Activated CD4-positive, alpha-beta T cell treated with anti-CD3 and anti-CD28 coated beads for 24 hours (primary cell): Measurements from ENCODE around the gene SETD6.

Experiments used
- DNase-seq, 2 donors: peaks; one replicate each; pipeline ENCODE4 v3.0.0-alpha.2; 2020; ENCODE audit warnings: low read depth in 2 of 2

The SETD6 gene

DNA sequence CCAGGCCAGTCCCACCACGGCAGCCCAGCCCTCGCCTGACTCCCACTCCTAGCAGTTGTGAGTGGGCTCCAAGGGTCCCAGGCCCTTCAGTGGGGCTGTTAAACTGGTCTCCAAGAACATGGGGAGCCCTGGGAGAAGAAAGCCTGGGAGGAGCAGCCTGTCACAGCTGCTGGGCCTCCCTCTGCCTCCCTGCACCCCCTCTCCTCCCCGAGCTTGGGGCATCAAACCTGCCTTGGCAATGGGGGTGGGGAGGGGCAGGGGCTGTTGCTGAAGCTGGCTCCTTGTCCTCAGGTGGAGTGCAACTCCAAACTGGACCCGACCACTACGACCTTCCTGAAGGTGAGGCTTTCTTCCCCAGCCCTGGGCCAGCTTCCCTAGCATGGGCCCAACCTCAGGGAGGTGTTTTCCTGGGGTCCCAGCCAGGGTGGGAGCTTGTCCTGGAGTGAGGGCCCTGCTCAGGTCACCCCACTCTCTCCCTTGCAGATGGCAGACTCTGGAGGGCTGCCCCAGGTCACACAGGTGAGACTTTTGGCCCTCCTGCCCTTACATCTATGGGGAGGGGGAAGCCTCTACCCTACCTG, 6.6 kb upstream of the SETD6 start:
- DNase-seq = no peak

- DNase-seq = no peak
These were observed 5.8 kb upstream of the SETD6 start for GRCh38 chr16:58509256-58510096.

- DNase-seq = no peak
These were observed 5.1 kb upstream of the SETD6 start for GRCh38 chr16:58510097-58510775.

- DNase-seq = no peak
These were observed 4.3 kb upstream of the SETD6 start for GRCh38 chr16:58510776-58511628.

DNA sequence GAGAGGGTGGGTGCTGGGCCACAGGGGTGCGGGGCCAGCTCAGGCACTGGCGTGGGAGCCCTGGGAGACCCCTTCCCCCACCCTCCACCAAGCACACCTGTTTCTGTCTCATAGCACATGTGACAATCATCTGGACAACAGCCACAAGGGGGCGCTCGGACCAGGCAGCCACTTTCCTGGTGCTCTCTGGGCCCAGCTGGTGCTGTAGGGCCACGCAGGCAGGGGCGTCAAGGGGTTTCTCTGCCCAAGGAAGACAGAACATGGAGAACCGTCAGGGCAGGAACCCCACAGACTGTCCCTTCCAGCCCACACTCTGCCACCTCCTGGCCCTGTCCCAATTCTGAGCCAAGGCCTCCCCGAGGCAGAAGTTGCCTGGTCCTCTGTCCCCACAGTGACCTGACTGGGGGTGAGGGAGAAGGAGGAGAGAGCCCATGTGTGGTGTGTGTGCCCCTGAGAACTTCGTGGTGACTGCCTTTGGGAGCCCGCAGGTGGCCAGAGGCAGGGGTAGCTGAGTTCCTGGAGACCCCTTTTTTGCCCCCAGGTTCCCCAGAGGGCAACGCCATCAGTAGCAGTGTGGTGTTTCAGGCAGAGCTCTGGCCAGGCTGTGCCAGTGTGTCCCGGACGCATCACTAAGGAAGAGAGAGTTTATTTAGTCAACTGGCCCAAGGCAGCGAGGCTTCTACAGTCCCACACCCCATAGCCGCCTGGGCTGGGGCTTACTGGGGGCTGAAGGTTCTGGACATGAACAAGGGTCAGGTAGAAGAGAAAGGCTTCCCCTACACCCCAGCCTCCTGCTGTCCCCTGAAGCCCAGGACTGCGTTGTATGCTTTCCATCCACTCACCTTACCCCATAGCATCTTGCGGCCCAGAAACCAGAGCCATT, 3.1 kb upstream of the SETD6 start:
- peak; percentile 83 to 88 for DNase-seq

- DNase-seq = no peak
These were observed 1.4 kb upstream of the SETD6 start for GRCh38 chr16:58513874-58514273.

DNA sequence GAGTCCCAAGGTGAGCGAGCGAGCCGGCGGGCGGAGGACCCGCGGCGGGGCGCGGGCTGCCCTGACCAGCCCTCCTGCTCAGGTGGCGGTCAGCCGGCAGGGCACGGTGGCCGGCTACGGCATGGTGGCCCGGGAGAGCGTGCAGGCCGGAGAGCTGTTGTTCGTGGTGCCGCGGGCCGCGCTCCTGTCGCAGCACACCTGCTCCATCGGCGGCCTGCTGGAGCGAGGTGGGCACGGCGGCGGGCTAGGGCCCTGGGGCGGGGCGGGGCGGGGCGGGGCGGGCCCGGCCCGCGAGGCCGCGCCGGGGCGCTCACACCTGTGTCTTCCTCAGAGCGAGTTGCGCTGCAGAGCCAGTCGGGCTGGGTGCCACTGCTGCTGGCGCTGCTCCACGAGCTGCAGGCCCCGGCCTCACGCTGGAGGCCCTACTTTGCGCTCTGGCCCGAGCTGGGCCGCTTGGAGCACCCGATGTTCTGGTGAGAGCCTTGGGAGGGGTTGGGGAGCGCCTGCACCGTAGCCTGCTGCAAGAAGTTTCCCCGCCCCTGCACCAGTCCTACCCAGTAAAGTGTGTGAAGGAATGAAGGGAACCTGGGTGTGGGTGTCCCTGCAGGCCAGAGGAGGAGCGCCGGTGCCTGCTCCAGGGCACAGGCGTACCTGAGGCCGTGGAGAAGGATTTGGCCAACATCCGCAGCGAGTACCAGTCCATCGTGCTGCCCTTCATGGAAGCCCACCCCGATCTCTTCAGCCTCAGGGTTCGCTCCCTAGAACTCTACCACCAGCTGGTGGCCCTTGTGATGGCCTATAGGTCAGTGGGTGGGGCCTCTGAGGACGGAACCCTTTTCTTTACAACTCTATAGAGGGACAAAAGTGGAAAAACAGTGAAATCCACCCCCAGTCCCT, 802 bp downstream of the SETD6 start:
- no peak for DNase-seq

- no peak for DNase-seq
These were observed 1.4 kb downstream of the SETD6 start for GRCh38 chr16:58516768-58517107.

DNA sequence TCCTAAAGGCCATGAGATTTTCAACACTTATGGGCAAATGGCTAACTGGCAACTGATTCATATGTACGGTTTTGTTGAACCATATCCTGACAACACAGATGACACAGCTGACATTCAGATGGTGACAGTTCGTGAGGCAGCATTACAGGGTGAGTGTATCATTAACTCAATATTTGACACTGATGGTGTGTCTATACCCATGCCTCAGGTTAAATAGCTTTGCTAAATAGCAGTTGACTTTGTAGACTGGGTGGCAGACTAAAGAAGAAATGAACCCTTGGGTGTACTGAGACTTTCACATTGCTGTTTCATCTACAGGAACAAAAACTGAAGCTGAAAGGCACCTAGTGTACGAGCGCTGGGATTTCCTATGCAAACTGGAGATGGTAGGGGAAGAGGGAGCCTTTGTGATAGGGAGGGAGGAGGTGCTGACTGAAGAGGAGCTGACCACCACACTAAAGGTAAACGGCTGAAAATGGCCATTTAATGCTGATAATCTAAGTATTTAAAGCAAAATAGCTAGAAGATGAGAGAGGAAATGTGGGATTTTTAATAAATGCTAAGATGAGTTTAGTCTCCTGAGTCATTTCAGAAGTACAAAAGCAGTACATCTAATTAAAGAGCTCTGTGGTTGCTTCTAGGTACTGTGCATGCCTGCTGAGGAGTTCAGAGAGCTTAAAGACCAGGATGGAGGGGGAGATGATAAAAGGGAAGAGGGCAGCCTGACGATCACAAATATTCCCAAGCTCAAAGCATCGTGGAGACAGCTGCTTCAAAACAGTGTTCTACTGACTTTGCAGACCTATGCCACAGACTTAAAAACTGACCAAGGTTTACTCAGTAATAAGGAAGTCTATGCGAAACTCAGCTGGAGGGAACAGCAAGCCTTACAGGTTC, 3.0 kb downstream of the SETD6 start:
- DNase-seq = no peak

DNA sequence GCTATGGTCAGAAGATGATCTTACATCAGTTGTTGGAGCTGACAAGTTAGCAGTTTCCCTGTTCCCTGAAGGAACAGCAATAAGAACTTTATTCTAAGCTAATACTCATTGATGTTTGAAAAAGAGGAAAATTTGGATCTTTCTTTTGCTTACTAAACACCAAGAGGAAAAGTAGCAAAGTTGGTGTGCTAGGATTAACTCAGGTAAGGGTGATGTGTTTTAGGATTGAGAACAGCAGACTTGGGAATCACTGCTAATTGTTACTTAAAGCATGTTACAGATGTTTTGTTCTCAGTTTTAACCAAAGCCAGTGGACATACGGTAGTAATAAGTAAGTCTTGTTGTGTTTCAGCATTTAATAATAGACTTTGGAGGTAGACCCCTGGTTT, 3.7 kb downstream of the SETD6 start:
- DNase-seq = no peak

- no peak for DNase-seq
These were observed 4.4 kb downstream of the SETD6 start for GRCh38 chr16:58519707-58520106.

GRCh38 chr16:58530179-58530578, 14.9 kb downstream of the SETD6 start:
- no peak for DNase-seq

GRCh38 chr16:58532414-58532813, 17.1 kb downstream of the SETD6 start:
- no peak for DNase-seq

GRCh38 chr16:58533751-58534470, 18.6 kb downstream of the SETD6 start:
- no peak for DNase-seq

DNA sequence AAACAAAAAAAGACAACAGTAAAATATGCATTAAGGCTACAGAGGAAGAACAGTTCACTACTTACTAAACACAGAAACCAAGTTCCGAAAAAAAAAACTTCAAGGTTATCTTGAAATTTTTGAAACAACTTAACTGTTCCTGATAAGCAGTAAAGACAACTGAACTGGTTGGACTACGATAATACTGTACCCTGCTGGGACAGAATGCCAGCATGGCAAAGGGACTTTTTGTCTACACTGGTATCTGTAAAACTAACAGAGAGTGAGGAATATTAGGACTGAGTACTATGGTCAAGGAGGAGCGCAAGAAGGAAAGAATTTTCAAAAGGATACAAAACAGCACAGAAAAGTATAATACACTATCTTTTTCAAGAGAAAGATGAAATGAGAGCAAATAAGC, 19.8 kb downstream of the SETD6 start:
- DNase-seq = no peak

DNA sequence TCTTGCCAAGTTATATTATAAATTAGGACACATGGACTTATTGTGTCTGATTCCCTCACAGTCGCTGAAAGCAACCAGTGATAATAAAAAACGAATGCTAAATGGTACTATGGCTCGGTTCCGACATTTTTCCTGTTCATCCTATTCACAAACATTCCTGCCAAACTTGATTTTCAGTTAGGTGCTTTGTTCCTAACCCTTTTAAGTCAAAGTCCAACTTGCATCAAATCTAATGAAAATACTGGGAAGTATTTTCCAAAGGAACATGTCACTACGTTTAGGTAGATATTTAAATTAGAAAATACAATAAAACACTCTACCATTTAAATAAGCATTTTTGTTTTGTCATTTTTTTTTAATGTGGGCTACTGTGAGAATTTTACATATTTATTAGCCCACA, 21.0 kb downstream of the SETD6 start:
- DNase-seq = no peak

DNA sequence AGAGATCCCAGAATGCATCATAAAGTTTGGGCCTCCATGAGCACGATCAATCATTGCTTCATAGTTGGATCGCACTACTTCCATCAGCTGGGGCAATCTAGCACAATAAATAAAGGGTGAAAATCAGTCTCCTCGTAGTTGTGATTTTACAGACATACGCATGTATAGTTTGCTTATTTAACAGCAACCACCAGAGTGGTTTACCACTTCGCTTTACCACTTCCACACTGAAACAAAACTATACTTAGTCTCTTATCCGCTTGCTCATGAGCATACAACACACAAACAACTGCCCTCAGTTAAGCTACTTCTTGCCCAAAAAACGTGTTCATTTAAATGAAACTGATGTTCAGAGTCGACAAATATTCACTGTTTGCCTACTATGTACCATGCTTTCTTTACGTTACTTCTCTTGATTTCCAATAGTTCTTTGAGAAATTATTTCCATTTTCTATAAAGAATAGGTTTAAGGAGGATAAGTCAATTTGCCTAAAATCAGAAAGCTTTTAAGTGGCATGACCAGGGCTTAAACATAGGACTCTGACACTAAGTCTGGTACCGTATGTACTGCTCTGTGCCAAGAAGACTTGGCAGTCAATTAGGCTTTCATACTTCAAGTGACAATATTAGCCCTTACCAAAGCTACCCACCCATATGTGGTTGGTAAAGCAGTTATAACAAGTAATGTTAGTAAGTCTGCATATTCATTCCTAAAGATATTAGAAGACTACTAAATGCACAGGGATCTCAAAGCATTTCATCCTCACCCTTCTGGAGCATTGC, 22.0 kb downstream of the SETD6 start:
- no peak for DNase-seq

GRCh38 chr16:58541711-58542110, 26.4 kb downstream of the SETD6 start:
- no peak for DNase-seq
